ENCODE measurements around the gene ITPR1. TPM values are rescaled to one million over a fixed set of nuclear protein-coding genes. Genes with fewer than 3 reads are reported as not detected.
A peak's percentile ranks its signal among the peaks of the same experiment; 100 is the strongest.

Gene ITPR1
- total and polyA plus RNA-seq, 2 of the 4 experiments (the other 2 are of a cell fraction): 1.8 to 5.7 TPM

DNA sequence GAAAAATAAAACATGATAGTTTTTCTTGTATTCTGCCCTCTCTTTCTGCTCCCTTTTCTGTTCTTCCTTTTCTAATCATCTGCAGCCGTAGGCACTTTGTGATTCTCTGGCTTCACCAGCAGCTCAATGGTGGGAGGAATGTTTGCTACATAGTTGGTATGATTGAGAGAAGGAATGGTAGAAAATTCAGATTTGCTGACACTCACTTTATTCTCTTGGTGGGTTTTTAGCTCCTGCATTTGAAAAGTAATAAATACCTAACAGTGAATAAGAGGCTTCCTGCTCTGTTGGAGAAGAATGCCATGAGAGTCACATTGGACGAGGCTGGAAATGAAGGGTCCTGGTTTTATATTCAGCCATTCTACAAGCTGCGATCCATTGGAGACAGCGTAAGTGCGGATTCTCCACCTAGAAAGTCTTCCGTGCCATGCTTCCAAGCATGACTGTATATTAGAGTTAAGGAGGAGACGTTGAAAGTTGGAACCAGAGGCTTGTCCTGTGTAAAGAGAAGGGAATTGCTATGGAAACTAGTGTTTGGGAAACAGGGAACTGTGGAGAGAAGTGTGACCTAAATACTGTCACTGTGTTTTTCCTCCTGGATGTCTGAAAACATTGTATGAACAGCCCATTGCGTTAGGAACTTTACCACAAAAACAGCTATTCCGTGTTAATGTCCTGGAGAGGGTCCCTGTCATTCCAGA is 148.9 kb downstream of the ITPR1 start:
- dilution Hi-C loops (cut with HindIII; ENCODE audit: low sequenced_read_pairs, unreplicated experiment) (no loop called here), in situ Hi-C loops (cut with MboI; ENCODE audit: low sequenced_read_pairs) (no loop called here)
- ATAC-seq (ENCODE audit: low read depth): no peak

More for the DNA sequence above, 148.9 kb downstream of the ITPR1 start:
- no peak overlapping the region for H2BK20ac ChIP-seq (ENCODE audit: low read depth, low read length)
- no peak for DNase-seq
- no peaks in the 10 kb centered on the region for H3K9me1 ChIP-seq (ENCODE audit: insufficient read depth, low read length)
- H3K27me3 ChIP-seq (ENCODE audit: control insufficient read depth, insufficient read depth, low read length): no peaks in the 10 kb centered on the region
- no peak overlapping the region for H2AK9ac ChIP-seq (replicated peaks; ENCODE audit: low read depth, low read length, poor library complexity)
- no peaks in the 10 kb centered on the region for H4K20me1 ChIP-seq (ENCODE audit: insufficient read depth, low read length)
- no peak overlapping the region for H3K4me3 ChIP-seq (ENCODE audit: insufficient read depth, low read depth, low read length)
- H4K5ac ChIP-seq (ENCODE audit: low read depth, low read length): no peak overlapping the region
- no peak overlapping the region for H4K91ac ChIP-seq (ENCODE audit: insufficient read depth, low read depth, low read length)
- no peak overlapping the region for H3K18ac ChIP-seq (ENCODE audit: low read depth, low read length)
- H3K14ac ChIP-seq (replicated peaks; ENCODE audit: low read depth, low read length): no peak overlapping the region
- no peak overlapping the region for H3K4me2 ChIP-seq (ENCODE audit: low read depth, low read length)
- no peak overlapping the region for H3K23ac ChIP-seq (ENCODE audit: low read depth, low read length)
- no TSS peak for BruUV-seq (replicated peaks)
- H3K9me3 ChIP-seq (ENCODE audit: control insufficient read depth, insufficient read depth, low read length): no peaks in the 10 kb centered on the region
- no peak overlapping the region for H2BK5ac ChIP-seq (ENCODE audit: low read depth, low read length, poor library complexity, severe bottlenecking)
- WGBS, 2 experiments (ENCODE audit: extremely low coverage in 2 of 2, insufficient read length in 1 of 2): 100% methylated on average over 1 of the region's 9 CpGs; no CpG with 5 or more reads in 1 of the 2 experiments
- no peak overlapping the region for H2BK15ac ChIP-seq (ENCODE audit: low read depth, low read length)
- POLR2A ChIA-PET (ENCODE audit: unreplicated experiment): no interaction called here
- H4K8ac ChIP-seq (ENCODE audit: low read depth in 2 of 2, low read length in 2 of 2): no peak overlapping the region
- TF ChIP-seq MAFK (IDR thresholded peaks at IDR 0.05; ENCODE audit: low read depth, low read length) (peak; percentile 52; the same call in 1 of the 2 replicates), POLR2A (IDR thresholded peaks at IDR 0.05; ENCODE audit: low read depth, low read length) (no peak)
- no peak overlapping the region for H3K9ac ChIP-seq (ENCODE audit: low read depth, low read length)
- no peak overlapping the region for H2AK5ac ChIP-seq (ENCODE audit: low read depth, low read length)
- H2AFZ ChIP-seq (replicated peaks; ENCODE audit: low read length, poor library complexity): no peak overlapping the region
- H3K36me3 ChIP-seq (ENCODE audit: control insufficient read depth, insufficient read depth, low read length): no peaks in the 10 kb centered on the region
- H3K56ac ChIP-seq (ENCODE audit: extremely low read depth, insufficient read depth, low read length): no peak overlapping the region
- H3K27ac ChIP-seq (ENCODE audit: insufficient read depth, low read length): no peak overlapping the region
- H2BK120ac ChIP-seq (ENCODE audit: low read depth, low read length): no peak overlapping the region
- CTCF ChIA-PET: interaction anchor here (2.0 kb wide), 1 partner anchor 8 kb away, joined by 13 read pairs; no protein-coding TSS in a partner anchor
- intact Hi-C loops (cut with micrococcal nuclease): no loop called here
- no peaks in the 10 kb centered on the region for H3K4me1 ChIP-seq (ENCODE audit: control insufficient read depth, insufficient read depth, low read length)
- H3K4ac ChIP-seq (ENCODE audit: low read depth, low read length): no peak overlapping the region
- no peaks in the 10 kb centered on the region for H3K79me1 ChIP-seq (ENCODE audit: low read depth in 1 of 2, low read length in 2 of 2)
